Measurements from ENCODE around the gene ATP1A4. TPM values are rescaled to one million over a fixed set of nuclear protein-coding genes. Genes with fewer than 3 reads are reported as not detected.
A peak's percentile ranks its signal among the peaks of the same experiment; 100 is the strongest.

ATP1A4 gene
- polyA plus RNA-seq, 1 experiment = not detected

DNA sequence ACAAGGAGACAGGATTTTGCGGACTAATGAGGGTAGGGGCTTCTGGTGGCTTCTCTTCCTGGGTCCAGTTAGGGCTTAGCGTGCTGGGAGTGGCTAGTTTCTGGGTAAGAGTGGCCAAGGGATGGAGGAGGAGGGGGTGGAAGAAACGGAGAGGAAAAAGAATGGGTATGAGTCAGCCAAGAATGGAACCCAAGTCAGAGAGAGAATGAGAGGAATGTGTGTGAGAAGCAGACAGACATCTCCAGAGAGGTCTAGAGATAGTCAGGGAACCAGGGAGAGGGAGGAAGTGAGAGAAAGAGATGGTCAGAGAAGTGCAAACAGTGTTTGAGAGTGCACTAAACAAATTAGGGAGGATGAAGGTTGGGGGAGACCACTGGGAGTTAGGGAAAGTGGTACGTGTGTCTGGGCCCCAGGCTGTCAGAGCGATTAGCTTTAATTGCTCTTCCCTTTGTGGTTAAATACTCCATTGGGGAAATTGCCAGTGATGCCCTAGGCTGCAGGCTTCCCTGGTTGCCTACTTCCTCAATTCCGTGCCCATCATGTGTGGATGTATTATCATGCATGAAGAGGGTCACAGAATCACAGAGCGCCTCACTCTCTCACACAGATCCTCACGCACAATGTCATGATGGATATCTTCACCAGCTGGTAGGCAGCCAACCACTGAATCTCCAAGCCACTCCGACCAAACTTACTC is 55.2 kb downstream of the ATP1A4 start:
- peak; percentile 72 for DNase-seq (ENCODE audit: low read depth)
- POLR2A ChIA-PET = no interaction called here
- TF ChIP-seq, protein P1, sequence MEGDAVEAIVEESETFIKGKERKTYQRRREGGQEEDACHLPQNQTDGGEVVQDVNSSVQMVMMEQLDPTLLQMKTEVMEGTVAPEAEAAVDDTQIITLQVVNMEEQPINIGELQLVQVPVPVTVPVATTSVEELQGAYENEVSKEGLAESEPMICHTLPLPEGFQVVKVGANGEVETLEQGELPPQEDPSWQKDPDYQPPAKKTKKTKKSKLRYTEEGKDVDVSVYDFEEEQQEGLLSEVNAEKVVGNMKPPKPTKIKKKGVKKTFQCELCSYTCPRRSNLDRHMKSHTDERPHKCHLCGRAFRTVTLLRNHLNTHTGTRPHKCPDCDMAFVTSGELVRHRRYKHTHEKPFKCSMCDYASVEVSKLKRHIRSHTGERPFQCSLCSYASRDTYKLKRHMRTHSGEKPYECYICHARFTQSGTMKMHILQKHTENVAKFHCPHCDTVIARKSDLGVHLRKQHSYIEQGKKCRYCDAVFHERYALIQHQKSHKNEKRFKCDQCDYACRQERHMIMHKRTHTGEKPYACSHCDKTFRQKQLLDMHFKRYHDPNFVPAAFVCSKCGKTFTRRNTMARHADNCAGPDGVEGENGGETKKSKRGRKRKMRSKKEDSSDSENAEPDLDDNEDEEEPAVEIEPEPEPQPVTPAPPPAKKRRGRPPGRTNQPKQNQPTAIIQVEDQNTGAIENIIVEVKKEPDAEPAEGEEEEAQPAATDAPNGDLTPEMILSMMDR (IDR thresholded peaks at IDR 0.05; ENCODE audit: insufficient read depth, low read depth, low read length) = no peak
- H3K36me3 ChIP-seq (ENCODE audit: control insufficient read depth, insufficient read depth, low read length) = peaks cover 25% of the 10 kb centered on the region
- peak overlapping the region; percentile 97 for H3K4me3 ChIP-seq (ENCODE audit: low read depth, low read length)
- H3K27me3 ChIP-seq (ENCODE audit: control insufficient read depth, insufficient read depth, low read length) = no peaks in the 10 kb centered on the region
- CTCF ChIA-PET = interaction anchor here (0.6 to 4.4 kb wide), 8 partner anchors 13 to 215 kb away, joined by 3 to 45 read pairs (median 5); no protein-coding TSS in a partner anchor

DNA sequence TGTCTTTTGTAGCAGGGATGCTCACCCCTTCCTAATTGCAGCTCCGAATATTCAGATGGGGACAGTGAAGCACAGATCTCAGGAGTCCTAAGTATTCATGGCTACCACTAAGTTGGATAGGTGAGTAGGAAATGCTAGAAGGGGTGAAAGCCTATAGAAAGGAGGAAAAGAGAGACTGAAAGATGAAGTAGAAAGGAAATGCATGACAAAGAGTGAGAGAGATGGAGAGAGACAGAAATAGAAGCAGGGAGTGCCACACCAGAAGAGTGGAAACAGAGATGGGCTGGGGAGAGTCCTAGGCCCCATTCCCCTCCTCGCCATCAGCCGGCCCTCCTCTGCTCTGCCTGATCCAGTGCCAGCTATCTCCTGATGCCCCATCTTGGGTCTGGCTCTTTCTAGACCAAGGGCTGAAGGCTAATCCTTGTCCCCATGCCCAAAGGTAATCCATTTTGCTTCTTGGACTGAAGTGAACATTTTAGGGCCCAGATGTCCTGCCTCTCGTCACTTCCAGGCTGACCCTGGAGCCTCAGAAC is 55.8 kb downstream of the ATP1A4 start:
- ChIA-PET CTCF (interaction anchor here (1.0 to 4.4 kb wide), 7 partner anchors 12 to 84 kb away, joined by 3 to 45 read pairs (median 7); no protein-coding TSS in a partner anchor), POLR2A (no interaction called here)
- Histone ChIP-seq H3K27me3 (ENCODE audit: control insufficient read depth, insufficient read depth, low read length) (no peaks in the 10 kb centered on the region), H3K4me3 (ENCODE audit: low read depth, low read length) (peak overlapping the region; percentile 30), H3K36me3 (ENCODE audit: control insufficient read depth, insufficient read depth, low read length) (peaks cover 26% of the 10 kb centered on the region)
- no peak for DNase-seq (ENCODE audit: low read depth)
- TF ChIP-seq, protein P1 (IDR thresholded peaks at IDR 0.05; ENCODE audit: insufficient read depth, low read depth, low read length) = no peak

DNA sequence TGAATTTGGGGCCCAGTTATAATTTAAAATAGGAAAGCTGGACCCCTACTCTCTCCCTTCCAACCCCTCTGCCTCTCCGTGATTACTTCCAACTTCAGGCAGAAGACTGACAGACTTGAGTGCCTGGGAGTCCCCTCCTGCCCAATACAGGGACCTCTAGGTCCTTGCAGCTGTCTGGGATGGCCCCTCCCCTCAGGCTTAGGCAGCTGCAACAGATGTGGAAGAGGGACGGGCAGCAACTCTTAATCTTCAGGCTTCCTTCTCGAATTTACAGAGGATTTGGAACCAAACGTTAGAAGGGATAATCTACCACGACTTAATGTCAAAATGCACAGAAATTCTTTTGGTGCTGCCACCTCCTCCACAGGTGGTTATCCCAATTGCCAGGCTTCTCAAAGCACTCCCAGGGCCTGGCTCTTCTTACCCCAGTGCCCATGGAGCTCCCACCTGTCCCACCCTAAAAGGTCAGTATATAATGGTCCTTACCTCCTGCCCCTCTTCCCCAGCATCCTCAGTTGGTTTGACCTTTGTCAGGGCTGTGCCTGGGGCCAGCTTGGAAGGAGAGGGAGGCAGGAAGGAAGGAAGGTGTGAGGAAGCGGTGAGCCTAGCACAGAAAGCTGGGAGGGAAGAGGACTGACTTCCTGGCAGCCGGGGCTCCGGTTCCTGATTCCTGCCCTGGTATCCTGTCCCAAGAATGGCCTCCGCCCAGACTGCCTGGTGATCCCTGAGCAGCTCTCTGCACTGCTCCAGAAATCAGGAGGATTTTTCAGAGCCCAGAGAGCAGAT is 56.6 kb downstream of the ATP1A4 start:
- Histone ChIP-seq H3K27me3 (ENCODE audit: control insufficient read depth, insufficient read depth, low read length) (no peaks in the 10 kb centered on the region), H3K36me3 (ENCODE audit: control insufficient read depth, insufficient read depth, low read length) (peaks cover 34% of the 10 kb centered on the region), H3K4me3 (ENCODE audit: low read depth, low read length) (no peak overlapping the region)
- DNase-seq (ENCODE audit: low read depth) = no peak
- CTCF ChIA-PET = interaction anchor here (1.0 to 4.4 kb wide), 8 partner anchors 11 to 106 kb away, joined by 3 to 45 read pairs (median 4); partner anchors contain the start of gene CASQ1
- TF ChIP-seq, protein P1 (IDR thresholded peaks at IDR 0.05; ENCODE audit: insufficient read depth, low read depth, low read length) = no peak
- POLR2A ChIA-PET = no interaction called here

DNA sequence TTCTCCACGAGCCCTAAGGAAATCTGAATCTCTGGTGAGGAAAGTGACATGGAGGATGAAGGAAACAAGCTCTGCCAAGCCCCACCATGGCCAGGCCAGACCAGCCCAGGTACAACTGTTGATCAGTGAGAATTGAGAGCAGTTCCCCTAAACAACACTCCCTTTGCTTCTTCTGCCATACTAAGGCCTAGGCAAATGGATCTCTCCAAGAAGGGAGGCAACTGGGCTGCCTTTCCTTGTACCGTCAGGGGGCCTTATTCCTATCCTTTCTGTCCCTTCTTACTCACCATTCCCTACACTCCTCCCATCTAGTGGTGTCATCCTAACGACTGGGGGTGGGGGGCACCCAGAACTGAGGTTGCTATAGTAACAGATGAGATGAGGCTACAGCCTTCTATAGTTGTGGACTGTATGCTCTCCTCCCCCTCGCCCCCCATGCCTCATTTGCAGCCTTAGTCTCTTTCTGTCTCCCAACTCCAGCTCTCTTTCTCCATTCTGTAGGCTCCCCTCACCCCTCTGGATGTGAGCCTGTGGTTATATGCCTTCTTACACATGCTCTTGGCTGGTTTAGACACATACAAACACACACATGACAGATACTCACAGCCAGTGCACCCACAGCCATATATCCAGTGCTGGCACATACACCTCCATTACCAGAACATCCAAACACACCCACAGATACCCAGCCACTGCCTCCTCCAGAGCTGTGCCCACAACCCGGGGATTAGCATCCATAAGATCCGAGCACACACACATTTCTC is 57.3 kb downstream of the ATP1A4 start:
- TF ChIP-seq, protein P1 (IDR thresholded peaks at IDR 0.05; ENCODE audit: insufficient read depth, low read depth, low read length) = no peak
- H3K4me3 ChIP-seq (ENCODE audit: low read depth, low read length) = no peak overlapping the region
- no peaks in the 10 kb centered on the region for H3K27me3 ChIP-seq (ENCODE audit: control insufficient read depth, insufficient read depth, low read length)
- no peak for DNase-seq (ENCODE audit: low read depth)
- CTCF ChIA-PET = interaction anchor here (0.6 to 4.4 kb wide), 8 partner anchors 11 to 107 kb away, joined by 3 to 45 read pairs (median 4); partner anchors contain the start of gene CASQ1
- POLR2A ChIA-PET = interaction anchor here (0.6 kb wide), 2 partner anchors 11 to 16 kb away, joined by 3 to 9 read pairs; no protein-coding TSS in a partner anchor
- H3K36me3 ChIP-seq (ENCODE audit: control insufficient read depth, insufficient read depth, low read length) = peaks cover 41% of the 10 kb centered on the region

All from BJ (cell line).